HG02943 (cell line): ENCODE results near the gene MEF2D.

Experiments
- ATAC-seq: cut with Tn5 transposase; IDR thresholded peaks from one replicate; pipeline ENCODE4 v1.9.1; 2021; ENCODE audit warnings: mild to moderate bottlenecking, low read depth, moderate library complexity; ENCODE audit not compliant: unreplicated experiment

The MEF2D gene

DNA sequence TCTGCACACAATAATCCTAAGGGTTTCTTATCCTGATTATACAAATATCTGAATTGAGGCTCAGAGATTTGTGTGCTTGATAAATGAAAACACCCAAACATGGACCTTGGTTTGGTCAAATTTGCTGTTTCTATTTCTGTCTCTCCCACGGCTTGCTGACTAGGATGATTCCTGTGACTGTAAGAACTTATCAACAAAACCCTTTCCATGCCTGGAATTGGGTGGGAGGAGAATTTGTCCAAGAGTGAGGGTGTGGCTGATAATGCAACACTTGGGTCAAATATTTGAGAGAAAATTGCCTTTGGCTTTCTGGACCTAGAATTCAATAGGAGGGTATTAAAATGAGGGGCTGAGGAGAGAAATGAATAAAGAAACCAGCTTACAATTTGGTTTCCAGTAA lies 83.6 kb downstream of the MEF2D start:
- no peak for ATAC-seq

- no peak for ATAC-seq
Measured at GRCh38 chr1:156414461-156415064, 86.0 kb downstream of the MEF2D start.
